ENCODE data around the gene PRPF19. TPM values are rescaled to one million over a fixed set of nuclear protein-coding genes. Genes with fewer than 3 reads are reported as not detected.

Gene PRPF19
- total and polyA plus RNA-seq, 2 donors (not counting 1 experiment from before 2014, with no cell fraction given): 32.6 to 37.7 TPM

DNA sequence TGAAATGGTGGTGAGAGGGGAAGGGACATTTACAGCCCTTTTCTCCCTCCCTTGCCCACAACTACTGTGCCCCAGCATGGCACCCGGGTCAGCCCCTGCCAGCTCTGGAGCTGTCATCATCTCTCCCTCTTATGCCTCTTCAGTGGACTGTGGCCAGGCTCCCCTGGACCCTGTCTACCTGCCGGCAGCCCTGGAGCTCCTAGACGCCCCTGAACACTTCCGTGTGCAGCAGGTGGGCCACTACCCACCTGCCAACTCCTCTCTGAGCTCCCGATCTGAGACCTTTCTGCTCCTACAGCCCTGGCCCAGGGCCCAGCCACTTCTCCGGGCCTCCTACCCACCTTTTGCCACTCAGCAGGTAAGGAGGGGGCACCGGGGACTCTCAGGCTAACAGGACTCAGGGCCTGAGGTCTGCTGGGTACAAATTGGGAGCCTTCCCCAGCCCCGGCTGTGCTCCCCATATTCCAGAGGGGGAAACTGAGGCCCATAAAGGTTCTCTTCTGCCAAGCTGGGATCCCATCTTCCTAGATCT, 20.7 kb upstream of the PRPF19 start:
- Histone ChIP-seq H3K9me3 (ENCODE audit: control insufficient read depth, insufficient read depth, low read depth, low read length) (no peaks in the 10 kb centered on the region), H3K27ac (ENCODE audit: insufficient read depth, low read length) (no peak overlapping the region), H4K20me1 (ENCODE audit: control insufficient read depth, extremely low read depth, insufficient read depth, low read length) (no peaks in the 10 kb centered on the region), H3K4me2 (ENCODE audit: extremely low read depth, insufficient read depth, low read length) (no peak overlapping the region), H2AFZ (ENCODE audit: low read length) (no peak overlapping the region), H3K9ac (ENCODE audit: insufficient read depth, low read length) (no peak overlapping the region), H3K4me1 (ENCODE audit: control insufficient read depth, extremely low read depth, insufficient read depth, low read length) (peaks cover 7% of the 10 kb centered on the region), H3K4me3 (replicated peaks in 1 of 4; ENCODE audit: control extremely low read depth in 1 of 4, insufficient read depth in 1 of 4, low read depth in 3 of 4, low read length in 4 of 4) (no peak overlapping the region), H3K79me2 (ENCODE audit: control insufficient read depth, insufficient read depth, low read length) (no peaks in the 10 kb centered on the region), H3K27me3 (ENCODE audit: control insufficient read depth, insufficient read depth, low read length) (no peaks in the 10 kb centered on the region), H3K36me3 (ENCODE audit: control insufficient read depth, insufficient read depth, low read length) (peaks cover 3% of the 10 kb centered on the region)
- no peak for DNase-seq (ENCODE audit: low read depth in 2 of 2)
- TF ChIP-seq EZH2 (IDR thresholded peaks at IDR 0.05; ENCODE audit: low read length, missing control alignments): no peak
- TF ChIP-seq CTCF (conservative IDR thresholded peaks at IDR 0.05 in 1 of 2, IDR thresholded peaks at IDR 0.05 in 1 of 2; ENCODE audit: low read depth in 1 of 2, low read length in 2 of 2): no peak

GRCh38 chr11:60926500-60926899, 20.1 kb upstream of the PRPF19 start:
- no peak for DNase-seq (ENCODE audit: low read depth in 2 of 2)
- no peak overlapping the region for H3K4me2 ChIP-seq (ENCODE audit: extremely low read depth, insufficient read depth, low read length)
- H3K9ac ChIP-seq (ENCODE audit: insufficient read depth, low read length): no peak overlapping the region
- no peaks in the 10 kb centered on the region for H3K9me3 ChIP-seq (ENCODE audit: control insufficient read depth, insufficient read depth, low read depth, low read length)
- no peaks in the 10 kb centered on the region for H3K27me3 ChIP-seq (ENCODE audit: control insufficient read depth, insufficient read depth, low read length)
- H3K4me1 ChIP-seq (ENCODE audit: control insufficient read depth, extremely low read depth, insufficient read depth, low read length): peaks cover 7% of the 10 kb centered on the region
- H3K4me3 ChIP-seq (replicated peaks in 1 of 4; ENCODE audit: control extremely low read depth in 1 of 4, insufficient read depth in 1 of 4, low read depth in 3 of 4, low read length in 4 of 4): no peak overlapping the region
- no peaks in the 10 kb centered on the region for H4K20me1 ChIP-seq (ENCODE audit: control insufficient read depth, extremely low read depth, insufficient read depth, low read length)
- no peak for TF ChIP-seq CTCF (conservative IDR thresholded peaks at IDR 0.05 in 1 of 2, IDR thresholded peaks at IDR 0.05 in 1 of 2; ENCODE audit: low read depth in 1 of 2, low read length in 2 of 2)
- no peak for TF ChIP-seq EZH2 (IDR thresholded peaks at IDR 0.05; ENCODE audit: low read length, missing control alignments)
- H3K27ac ChIP-seq (ENCODE audit: insufficient read depth, low read length): no peak overlapping the region
- peaks cover 5% of the 10 kb centered on the region for H3K36me3 ChIP-seq (ENCODE audit: control insufficient read depth, insufficient read depth, low read length)
- H3K79me2 ChIP-seq (ENCODE audit: control insufficient read depth, insufficient read depth, low read length): no peaks in the 10 kb centered on the region
- H2AFZ ChIP-seq (ENCODE audit: low read length): no peak overlapping the region

GRCh38 chr11:60925868-60926267, 19.5 kb upstream of the PRPF19 start:
- H3K27ac ChIP-seq (ENCODE audit: insufficient read depth, low read length): no peak overlapping the region
- H3K9me3 ChIP-seq (ENCODE audit: control insufficient read depth, insufficient read depth, low read depth, low read length): no peaks in the 10 kb centered on the region
- H4K20me1 ChIP-seq (ENCODE audit: control insufficient read depth, extremely low read depth, insufficient read depth, low read length): no peaks in the 10 kb centered on the region
- H3K4me3 ChIP-seq (replicated peaks in 1 of 4; ENCODE audit: control extremely low read depth in 1 of 4, insufficient read depth in 1 of 4, low read depth in 3 of 4, low read length in 4 of 4): no peak overlapping the region
- no peak overlapping the region for H2AFZ ChIP-seq (ENCODE audit: low read length)
- no peak overlapping the region for H3K9ac ChIP-seq (ENCODE audit: insufficient read depth, low read length)
- peaks cover 7% of the 10 kb centered on the region for H3K4me1 ChIP-seq (ENCODE audit: control insufficient read depth, extremely low read depth, insufficient read depth, low read length)
- TF ChIP-seq CTCF (conservative IDR thresholded peaks at IDR 0.05 in 1 of 2, IDR thresholded peaks at IDR 0.05 in 1 of 2; ENCODE audit: low read depth in 1 of 2, low read length in 2 of 2) (no peak), EZH2 (IDR thresholded peaks at IDR 0.05; ENCODE audit: low read length, missing control alignments) (no peak)
- H3K36me3 ChIP-seq (ENCODE audit: control insufficient read depth, insufficient read depth, low read length): peaks cover 8% of the 10 kb centered on the region
- no peaks in the 10 kb centered on the region for H3K79me2 ChIP-seq (ENCODE audit: control insufficient read depth, insufficient read depth, low read length)
- no peaks in the 10 kb centered on the region for H3K27me3 ChIP-seq (ENCODE audit: control insufficient read depth, insufficient read depth, low read length)
- peak in 1 of 2 donors; percentile 37 for DNase-seq (ENCODE audit: low read depth in 2 of 2)
- no peak overlapping the region for H3K4me2 ChIP-seq (ENCODE audit: extremely low read depth, insufficient read depth, low read length)

Data from fibroblast of lung (primary cell).